OCI-LY7 (cell line): ENCODE measurements around the gene SLC17A8. TPM values are rescaled to one million over a fixed set of nuclear protein-coding genes. Genes with fewer than 3 reads are reported as not detected.

Experiments used
- BruUV-seq: library from RNA; stranded (reverse); fragments of 400-500 nt; replicated peaks from 2 replicates; lab custom pipeline; 2021; lab: Mats Ljungman, UMichigan
- CTCF ChIA-PET: fragments of 300-600 bp; sonication (Branson Sonifier 250); formaldehyde crosslinking; loops from one replicate; lab custom pipeline; 2022; ENCODE audit warnings: antibody characterized with exemption; ENCODE audit not compliant: unreplicated experiment; lab: Charles Lee
- POLR2A ChIA-PET: fragments of 300-600 bp; sonication (Branson Sonifier 250); formaldehyde crosslinking; loops from one replicate; lab custom pipeline; 2022; ENCODE audit warnings: antibody characterized with exemption; lab: Charles Lee
- DNase-seq: peaks from one replicate; pipeline ENCODE4 v3.0.0-alpha.2; 2015; ENCODE audit warnings: low spot score
- H2AFZ ChIP-seq: fragments of 200-600 bp; sonication (generic), shearing (Covaris generic); 2 replicates; pipeline ENCODE4 v1.6.1; 2014; ENCODE audit warnings: mild to moderate bottlenecking, antibody characterized with exemption, low read length, moderate library complexity
- H3K27ac ChIP-seq: fragments of 200-600 bp; sonication (generic); 2 replicates; pipeline ENCODE4 v1.5.1; 2014; ENCODE audit warnings: mixed run types, low read depth, mild to moderate bottlenecking, moderate library complexity, low read length, inconsistent platforms; ENCODE audit not compliant: poor library complexity, severe bottlenecking
- H3K36me3 ChIP-seq: fragments of 200-600 bp; sonication (generic); 2 replicates; pipeline ENCODE4 v1.6.1; 2014; ENCODE audit warnings: mild to moderate bottlenecking, antibody characterized with exemption, low read length, moderate library complexity, mixed read lengths; ENCODE audit not compliant: insufficient read depth
- H3K4me1 ChIP-seq: fragments of 200-600 bp; sonication (generic); 2 replicates; pipeline ENCODE4 v1.5.1; 2014; ENCODE audit warnings: mild to moderate bottlenecking, low read length; ENCODE audit not compliant: insufficient read depth, poor library complexity, severe bottlenecking
- H3K4me2 ChIP-seq: fragments of 200-600 bp; sonication (generic); 2 replicates; pipeline ENCODE4 v1.6.1; 2014; ENCODE audit warnings: mild to moderate bottlenecking, low read length
- H3K4me3 ChIP-seq: fragments of 200-600 bp; sonication (generic); 2 replicates; pipeline ENCODE4 v1.5.1; 2014; ENCODE audit warnings: mild to moderate bottlenecking, low read depth, low read length; ENCODE audit not compliant: poor library complexity, severe bottlenecking
- H3K79me2 ChIP-seq: fragments of 200-600 bp; sonication (generic); 2 replicates; pipeline ENCODE4 v1.6.1; 2016; ENCODE audit warnings: low read depth, mild to moderate bottlenecking, low read length, moderate library complexity, mixed read lengths; ENCODE audit not compliant: insufficient read depth
- H3K9me2 ChIP-seq: fragments of 200-600 bp; sonication (generic); 2 replicates; pipeline ENCODE4 v1.6.1; 2016; ENCODE audit warnings: mild to moderate bottlenecking, low read length, mixed read lengths; ENCODE audit not compliant: insufficient read depth
- H3K9me3 ChIP-seq: fragments of 200-600 bp; sonication (generic); 2 replicates; pipeline ENCODE4 v1.6.1; 2014; ENCODE audit warnings: mild to moderate bottlenecking, mixed run types, low read length, mixed read lengths
- H4K20me1 ChIP-seq: fragments of 200-600 bp; sonication (generic); 2 replicates; pipeline ENCODE4 v1.6.1; 2014; ENCODE audit warnings: mild to moderate bottlenecking, antibody characterized with exemption, low read length, moderate library complexity, mixed read lengths; ENCODE audit not compliant: insufficient read depth
- EZH2phosphoT487 ChIP-seq: fragments of 200-600 bp; sonication (generic); IDR thresholded peaks from 2 replicates; pipeline ENCODE4 v1.6.1; 2018; ENCODE audit warnings: low read depth, borderline replicate concordance, mild to moderate bottlenecking, mixed run types, antibody characterized with exemption, low read length, moderate library complexity, mixed read lengths
- intact Hi-C: fragments of 100-400 bp; cut with micrococcal nuclease; formaldehyde crosslinking; loops from one replicate; pipeline ENCODE4 v1.10.0; 2022; ENCODE audit not compliant: unreplicated experiment
- total RNA-seq, 2 experiments: library from RNA; depleted of rRNA in 1 of 2; stranded (reverse); fragments of >200 nt in 1 of 2; shearing (Covaris generic) in 1 of 2; gene quantifications; 2 replicates each; pipeline ENCODE4 v1.2.3, GENCODE V29; 2014 to 2022
- TF ChIP-seq, protein P1 (sequence below): fragments of 200-600 bp; sonication (generic); conservative IDR thresholded peaks from 2 replicates; pipeline ENCODE4 v1.5.1; 2014; ENCODE audit warnings: mild to moderate bottlenecking, antibody characterized with exemption, low read length, moderate library complexity, mixed read lengths

SLC17A8 gene
- total RNA-seq, 2 experiments from 2014 or later = not detected

GRCh38 chr12:100437038-100437841, 80.4 kb downstream of the SLC17A8 start:
- no peak overlapping the region for H3K4me3 ChIP-seq
- intact Hi-C loops = no loop called here
- H3K9me2 ChIP-seq = no peaks in the 10 kb centered on the region
- H3K36me3 ChIP-seq = no peaks in the 10 kb centered on the region
- POLR2A ChIA-PET = no interaction called here
- no peak overlapping the region for H2AFZ ChIP-seq
- CTCF ChIA-PET = no interaction called here
- H3K9me3 ChIP-seq = no peaks in the 10 kb centered on the region
- no peaks in the 10 kb centered on the region for H4K20me1 ChIP-seq
- TF ChIP-seq EZH2phosphoT487 = no peak
- TF ChIP-seq, protein P1, sequence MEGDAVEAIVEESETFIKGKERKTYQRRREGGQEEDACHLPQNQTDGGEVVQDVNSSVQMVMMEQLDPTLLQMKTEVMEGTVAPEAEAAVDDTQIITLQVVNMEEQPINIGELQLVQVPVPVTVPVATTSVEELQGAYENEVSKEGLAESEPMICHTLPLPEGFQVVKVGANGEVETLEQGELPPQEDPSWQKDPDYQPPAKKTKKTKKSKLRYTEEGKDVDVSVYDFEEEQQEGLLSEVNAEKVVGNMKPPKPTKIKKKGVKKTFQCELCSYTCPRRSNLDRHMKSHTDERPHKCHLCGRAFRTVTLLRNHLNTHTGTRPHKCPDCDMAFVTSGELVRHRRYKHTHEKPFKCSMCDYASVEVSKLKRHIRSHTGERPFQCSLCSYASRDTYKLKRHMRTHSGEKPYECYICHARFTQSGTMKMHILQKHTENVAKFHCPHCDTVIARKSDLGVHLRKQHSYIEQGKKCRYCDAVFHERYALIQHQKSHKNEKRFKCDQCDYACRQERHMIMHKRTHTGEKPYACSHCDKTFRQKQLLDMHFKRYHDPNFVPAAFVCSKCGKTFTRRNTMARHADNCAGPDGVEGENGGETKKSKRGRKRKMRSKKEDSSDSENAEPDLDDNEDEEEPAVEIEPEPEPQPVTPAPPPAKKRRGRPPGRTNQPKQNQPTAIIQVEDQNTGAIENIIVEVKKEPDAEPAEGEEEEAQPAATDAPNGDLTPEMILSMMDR = no peak
- no TSS peak for BruUV-seq
- DNase-seq = no peak
- no peak overlapping the region for H3K27ac ChIP-seq
- H3K79me2 ChIP-seq = no peaks in the 10 kb centered on the region
- H3K4me1 ChIP-seq = no peaks in the 10 kb centered on the region
- no peak overlapping the region for H3K4me2 ChIP-seq

- Histone ChIP-seq H3K9me3 (no peaks in the 10 kb centered on the region), H3K4me1 (no peaks in the 10 kb centered on the region), H3K9me2 (no peaks in the 10 kb centered on the region), H3K36me3 (no peaks in the 10 kb centered on the region), H3K4me2 (no peak overlapping the region), H3K27ac (no peak overlapping the region), H3K4me3 (no peak overlapping the region), H2AFZ (no peak overlapping the region), H4K20me1 (no peaks in the 10 kb centered on the region), H3K79me2 (no peaks in the 10 kb centered on the region)
- no peak for TF ChIP-seq EZH2phosphoT487
- TF ChIP-seq, protein P1 = no peak
- intact Hi-C loops = no loop called here
- ChIA-PET CTCF (no interaction called here), POLR2A (interaction anchor here (0.7 kb wide), 1 partner anchor 19 kb away, joined by 3 read pairs; no protein-coding TSS in a partner anchor)
- BruUV-seq = no TSS peak
- no peak for DNase-seq
These were observed 82.9 kb downstream of the SLC17A8 start for GRCh38 chr12:100439797-100440196.

DNA sequence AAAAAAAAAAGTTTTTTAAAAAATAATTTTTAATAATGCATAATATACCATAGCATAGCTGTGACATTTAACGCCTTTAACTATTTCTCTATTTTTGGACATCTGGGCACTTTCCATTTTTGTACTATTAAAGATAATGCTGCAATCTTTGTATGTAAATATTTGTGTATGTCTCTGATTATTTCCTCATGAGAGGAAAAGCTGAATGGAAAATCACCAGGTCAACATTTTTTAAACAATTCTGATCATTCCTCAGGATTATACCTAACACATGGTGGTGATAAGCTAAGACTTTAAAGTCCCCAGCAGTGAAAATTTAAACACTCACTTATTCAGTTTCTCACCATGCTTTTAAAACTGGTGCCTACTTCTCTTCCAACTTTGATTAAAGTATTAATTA, 85.5 kb downstream of the SLC17A8 start:
- no peak for DNase-seq
- Histone ChIP-seq H3K27ac (no peak overlapping the region), H4K20me1 (no peaks in the 10 kb centered on the region), H3K36me3 (no peaks in the 10 kb centered on the region), H3K4me1 (no peaks in the 10 kb centered on the region), H3K4me3 (no peak overlapping the region), H3K9me2 (no peaks in the 10 kb centered on the region), H3K79me2 (no peaks in the 10 kb centered on the region), H2AFZ (no peak overlapping the region), H3K9me3 (no peaks in the 10 kb centered on the region), H3K4me2 (no peak overlapping the region)
- TF ChIP-seq, protein P1 = no peak
- TF ChIP-seq EZH2phosphoT487 = no peak
- BruUV-seq = no TSS peak
- intact Hi-C loops = no loop called here
- ChIA-PET POLR2A (interaction anchor here (0.7 kb wide), 1 partner anchor 522 kb away, joined by 3 read pairs; no protein-coding TSS in a partner anchor), CTCF (no interaction called here)
